NB4 (cell line): ENCODE measurements around the gene TNFRSF18.

Experiments
- MAX ChIP-seq: IDR thresholded peaks from 2 replicates; pipeline ENCODE4 v1.6.1; 2011; ENCODE audit warnings: low read depth, low read length
- POLR2A ChIP-seq: IDR thresholded peaks from 2 replicates; pipeline ENCODE4 v1.6.1; 2011; ENCODE audit warnings: mild to moderate bottlenecking; ENCODE audit not compliant: insufficient read length; ENCODE audit errors: extremely low read depth
- TF ChIP-seq, protein P1 (sequence below): IDR thresholded peaks from one replicate; pipeline ENCODE4 v1.5.1; 2012; ENCODE audit warnings: low read depth, low read length

- TF ChIP-seq POLR2A (no peak), MAX (no peak)
- TF ChIP-seq, protein P1, sequence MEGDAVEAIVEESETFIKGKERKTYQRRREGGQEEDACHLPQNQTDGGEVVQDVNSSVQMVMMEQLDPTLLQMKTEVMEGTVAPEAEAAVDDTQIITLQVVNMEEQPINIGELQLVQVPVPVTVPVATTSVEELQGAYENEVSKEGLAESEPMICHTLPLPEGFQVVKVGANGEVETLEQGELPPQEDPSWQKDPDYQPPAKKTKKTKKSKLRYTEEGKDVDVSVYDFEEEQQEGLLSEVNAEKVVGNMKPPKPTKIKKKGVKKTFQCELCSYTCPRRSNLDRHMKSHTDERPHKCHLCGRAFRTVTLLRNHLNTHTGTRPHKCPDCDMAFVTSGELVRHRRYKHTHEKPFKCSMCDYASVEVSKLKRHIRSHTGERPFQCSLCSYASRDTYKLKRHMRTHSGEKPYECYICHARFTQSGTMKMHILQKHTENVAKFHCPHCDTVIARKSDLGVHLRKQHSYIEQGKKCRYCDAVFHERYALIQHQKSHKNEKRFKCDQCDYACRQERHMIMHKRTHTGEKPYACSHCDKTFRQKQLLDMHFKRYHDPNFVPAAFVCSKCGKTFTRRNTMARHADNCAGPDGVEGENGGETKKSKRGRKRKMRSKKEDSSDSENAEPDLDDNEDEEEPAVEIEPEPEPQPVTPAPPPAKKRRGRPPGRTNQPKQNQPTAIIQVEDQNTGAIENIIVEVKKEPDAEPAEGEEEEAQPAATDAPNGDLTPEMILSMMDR: no peak
Observed at GRCh38 chr1:1199141-1199960, 7.0 kb downstream of the TNFRSF18 start.
